ENCODE measurements around the gene MADCAM1.

MADCAM1 gene

GRCh38 chr19:519449-519865 lies 23.2 kb downstream of the MADCAM1 start:
- no peak for TF ChIP-seq CTCF (IDR thresholded peaks at IDR 0.05; ENCODE audit: low read depth, low read length)
- Histone ChIP-seq H3K36me3 (peaks cover 5% of the 10 kb centered on the region), H3K27me3 (no peaks in the 10 kb centered on the region), H3K4me1 (peaks cover 4% of the 10 kb centered on the region; the same call in 1 of the 2 replicates), H3K4me3 (ENCODE audit: low read depth, low read length) (no peak overlapping the region), H3K9me3 (peaks cover 5% of the 10 kb centered on the region; the same call in 1 of the 2 replicates)
- no peak for DNase-seq

GRCh38 chr19:522726-523125 lies 26.4 kb downstream of the MADCAM1 start:
- H3K36me3 ChIP-seq: peaks cover 5% of the 10 kb centered on the region
- no peak for DNase-seq

GRCh38 chr19:524062-524674 lies 27.9 kb downstream of the MADCAM1 start:
- Histone ChIP-seq H3K27me3 (peaks cover 3% of the 10 kb centered on the region; the same call in 1 of the 2 replicates), H3K4me1 (peaks cover 4% of the 10 kb centered on the region; the same call in 1 of the 2 replicates), H3K9me3 (peaks cover 5% of the 10 kb centered on the region; the same call in 1 of the 2 replicates), H3K4me3 (ENCODE audit: low read depth, low read length) (peak overlapping the region; percentile 41), H3K36me3 (peaks cover 5% of the 10 kb centered on the region)
- no peak for DNase-seq
- no peak for TF ChIP-seq CTCF (IDR thresholded peaks at IDR 0.05; ENCODE audit: low read depth, low read length)

More at GRCh38 chr19:522726-523125, 26.4 kb downstream of the MADCAM1 start:
- peaks cover 5% of the 10 kb centered on the region; the same call in 1 of the 2 replicates for H3K9me3 ChIP-seq
- H3K27me3 ChIP-seq: peaks cover 3% of the 10 kb centered on the region; the same call in 1 of the 2 replicates
- no peak for TF ChIP-seq CTCF (IDR thresholded peaks at IDR 0.05; ENCODE audit: low read depth, low read length)
- peaks cover 4% of the 10 kb centered on the region; the same call in 1 of the 2 replicates for H3K4me1 ChIP-seq
- H3K4me3 ChIP-seq (ENCODE audit: low read depth, low read length): no peak overlapping the region

- Histone ChIP-seq H3K9me3 (peaks cover 5% of the 10 kb centered on the region; the same call in 1 of the 2 replicates), H3K27me3 (peaks cover 3% of the 10 kb centered on the region; the same call in 1 of the 2 replicates), H3K36me3 (no peaks in the 10 kb centered on the region; the same call in 1 of the 2 replicates), H3K4me3 (ENCODE audit: low read depth, low read length) (no peak overlapping the region), H3K4me1 (peaks cover 4% of the 10 kb centered on the region; the same call in 1 of the 2 replicates)
- peak; percentile 16 for DNase-seq
- TF ChIP-seq CTCF (IDR thresholded peaks at IDR 0.05; ENCODE audit: low read depth, low read length): no peak
Observed at GRCh38 chr19:525029-525428, 28.7 kb downstream of the MADCAM1 start.

- Histone ChIP-seq H3K9me3 (peaks cover 5% of the 10 kb centered on the region; the same call in 1 of the 2 replicates), H3K4me1 (peaks cover 4% of the 10 kb centered on the region), H3K36me3 (no peaks in the 10 kb centered on the region), H3K27me3 (peaks cover 3% of the 10 kb centered on the region; the same call in 1 of the 2 replicates), H3K4me3 (ENCODE audit: low read depth, low read length) (no peak overlapping the region)
- TF ChIP-seq CTCF (IDR thresholded peaks at IDR 0.05; ENCODE audit: low read depth, low read length): no peak
- peak; percentile 9 for DNase-seq
Observed at GRCh38 chr19:525857-526419, 29.7 kb downstream of the MADCAM1 start.
